Panc1 (cell line): ENCODE measurements around the gene WNT3A. TPM values are rescaled to one million over a fixed set of nuclear protein-coding genes. Genes with fewer than 3 reads are reported as not detected.

Experiments used
- ATAC-seq: fragments of 200-7000 bp; cut with Tn5 transposase; 2 replicates; pipeline ENCODE4 v1.9.1; 2020; ENCODE audit warnings: mild to moderate bottlenecking, moderate library complexity
- BruUV-seq: library from RNA; stranded (reverse); fragments of 400-500 nt; replicated peaks from 2 replicates; lab custom pipeline; 2021; lab: Mats Ljungman, UMichigan
- CTCF ChIA-PET: fragments of 300-600 bp; sonication (Branson Sonifier 250); formaldehyde crosslinking; loops from one replicate; lab custom pipeline; 2022; ENCODE audit warnings: antibody characterized with exemption; lab: Charles Lee
- POLR2A ChIA-PET: fragments of 300-600 bp; sonication (Branson Sonifier 250); formaldehyde crosslinking; loops from one replicate; lab custom pipeline; 2022; ENCODE audit warnings: antibody characterized with exemption; lab: Charles Lee
- DNase-seq: peaks from one replicate; pipeline ENCODE4 v3.0.0-alpha.2; 2010; ENCODE audit warnings: low read depth, low spot score
- H3K27ac ChIP-seq: 2 replicates; pipeline ENCODE4 v1.5.1; 2011; ENCODE audit warnings: mild to moderate bottlenecking, low read length, inconsistent platforms
- H3K27me3 ChIP-seq: fragments of 200-500 bp; sonication (Bioruptor generic); 2 replicates; pipeline ENCODE4 v1.6.0; 2014; ENCODE audit warnings: low read length, inconsistent platforms; ENCODE audit not compliant: control insufficient read depth, insufficient read depth
- H3K36me3 ChIP-seq: fragments of 200-500 bp; sonication (Bioruptor generic); 2 replicates; pipeline ENCODE4 v1.5.1; 2014; ENCODE audit warnings: inconsistent platforms, mild to moderate bottlenecking, low read length, moderate library complexity; ENCODE audit not compliant: control insufficient read depth, insufficient read depth
- H3K4me1 ChIP-seq: 2 replicates; pipeline ENCODE4 v1.5.1; 2011; ENCODE audit warnings: inconsistent platforms, mild to moderate bottlenecking, low read length, moderate library complexity; ENCODE audit not compliant: control insufficient read depth, insufficient read depth
- H3K4me3 ChIP-seq, 2 experiments: 2 replicates each; pipeline ENCODE4 v1.5.1; 2011 to 2012; ENCODE audit warnings: low read depth in 2 of 2, low read length in 2 of 2, mild to moderate bottlenecking in 2 of 2, inconsistent platforms in 1 of 2, moderate library complexity in 1 of 2
- H3K9me3 ChIP-seq: fragments of 200-500 bp; sonication (Bioruptor generic); 2 replicates; pipeline ENCODE4 v1.5.1; 2014; ENCODE audit warnings: low read depth, mild to moderate bottlenecking, inconsistent platforms, low read length, moderate library complexity; ENCODE audit not compliant: control insufficient read depth, insufficient read depth
- CTCF ChIP-seq: fragments of 450-650 bp; IDR thresholded peaks from 2 replicates; pipeline ENCODE4 v1.5.1; 2017; ENCODE audit warnings: mild to moderate bottlenecking
- POLR2AphosphoS5 ChIP-seq: IDR thresholded peaks from 2 replicates; pipeline ENCODE4 v1.6.1; 2012; ENCODE audit warnings: mild to moderate bottlenecking, low read depth, low read length, moderate library complexity
- REST ChIP-seq, 2 experiments: IDR thresholded peaks; 2 replicates each; pipeline ENCODE4 v1.6.1; 2011 to 2012; ENCODE audit warnings: low read depth in 2 of 2, control low read depth in 1 of 2, low read length in 1 of 2, mild to moderate bottlenecking in 1 of 2, moderate library complexity in 1 of 2; ENCODE audit not compliant: insufficient read depth in 1 of 2
- SIN3A ChIP-seq: IDR thresholded peaks from 2 replicates; pipeline ENCODE4 v1.6.1; 2012; ENCODE audit warnings: low read depth, mild to moderate bottlenecking, low read length, moderate library complexity, borderline replicate concordance; ENCODE audit not compliant: insufficient read depth
- TCF7L2 ChIP-seq: IDR thresholded peaks from 2 replicates; pipeline ENCODE4 v1.6.1; 2011; ENCODE audit warnings: mild to moderate bottlenecking, low read depth, low read length, inconsistent platforms
- in situ Hi-C: cut with HindIII; loops from 2 replicates; pipeline ENCODE4 v1.10.0; 2016; ENCODE audit warnings: low sequenced_read_pairs, low pct_unique_long_range_greater_than_20kb
- intact Hi-C: fragments of 100-400 bp; cut with micrococcal nuclease; formaldehyde crosslinking; loops from one replicate; pipeline ENCODE4 v1.10.0; 2022; ENCODE audit not compliant: unreplicated experiment
- total RNA-seq: library from RNA; stranded (reverse); gene quantifications from one replicate; pipeline ENCODE4 v1.2.1, GENCODE V29; 2021; ENCODE audit not compliant: unreplicated experiment

Gene WNT3A
- total RNA-seq, 1 experiment from 2014 or later = not detected

GRCh38 chr1:228073061-228073856 lies 66.5 kb downstream of the WNT3A start:
- intact Hi-C loops = loop anchor here (2.0 kb wide), 1 partner anchor 72 kb away; no protein-coding TSS in a partner anchor

More at GRCh38 chr1:228073061-228073856, 66.5 kb downstream of the WNT3A start:
- BruUV-seq = no TSS peak
- no peak for ATAC-seq
- Histone ChIP-seq H3K27me3 (no peaks in the 10 kb centered on the region; the same call in 1 of the 2 replicates), H3K36me3 (no peaks in the 10 kb centered on the region), H3K27ac (no peak overlapping the region), H3K4me1 (no peaks in the 10 kb centered on the region), H3K9me3 (no peaks in the 10 kb centered on the region), H3K4me3 (no peak overlapping the region)
- DNase-seq = no peak
- in situ Hi-C loops = no loop called here
- ChIA-PET CTCF (interaction anchor here (0.5 to 1.0 kb wide), 3 partner anchors 24 to 74 kb away, joined by 4 to 7 read pairs (median 4); no protein-coding TSS in a partner anchor), POLR2A (no interaction called here)
- TF ChIP-seq SIN3A (no peak), TCF7L2 (no peak), CTCF (no peak), REST (IDR thresholded peaks at IDR 0.05; ENCODE audit: insufficient read depth in 1 of 2, low read depth in 2 of 2, low read length in 1 of 2) (no peak), POLR2AphosphoS5 (no peak)
